Sigmoid colon (tissue), 4 donors: Measurements from ENCODE around the gene RNF180.

ENCODE experiments used
- EP300 ChIP-seq, 4 donors: sonication (generic); formaldehyde crosslinking; IDR thresholded peaks; one replicate each; pipeline ENCODE4 v1.6.1; 2017; ENCODE audit warnings: antibody characterized with exemption in 4 of 4
- POLR2A ChIP-seq, 2 donors: fragments of 450-650 bp; IDR thresholded peaks; one replicate each; pipeline ENCODE4 v1.6.1; 2016; ENCODE audit warnings: antibody characterized with exemption in 2 of 2, mild to moderate bottlenecking in 2 of 2, moderate library complexity in 2 of 2
- TF ChIP-seq, protein P1 (sequence below), 4 experiments: fragments of 450-650 bp in 3 of 4; fragments of 200-600 bp in 1 of 4; IDR thresholded peaks; one replicate each; pipeline ENCODE4 v1.5.1; 2016 to 2019; ENCODE audit warnings: antibody characterized with exemption in 4 of 4, mild to moderate bottlenecking in 3 of 4, moderate library complexity in 2 of 4

- TF ChIP-seq, protein P1, sequence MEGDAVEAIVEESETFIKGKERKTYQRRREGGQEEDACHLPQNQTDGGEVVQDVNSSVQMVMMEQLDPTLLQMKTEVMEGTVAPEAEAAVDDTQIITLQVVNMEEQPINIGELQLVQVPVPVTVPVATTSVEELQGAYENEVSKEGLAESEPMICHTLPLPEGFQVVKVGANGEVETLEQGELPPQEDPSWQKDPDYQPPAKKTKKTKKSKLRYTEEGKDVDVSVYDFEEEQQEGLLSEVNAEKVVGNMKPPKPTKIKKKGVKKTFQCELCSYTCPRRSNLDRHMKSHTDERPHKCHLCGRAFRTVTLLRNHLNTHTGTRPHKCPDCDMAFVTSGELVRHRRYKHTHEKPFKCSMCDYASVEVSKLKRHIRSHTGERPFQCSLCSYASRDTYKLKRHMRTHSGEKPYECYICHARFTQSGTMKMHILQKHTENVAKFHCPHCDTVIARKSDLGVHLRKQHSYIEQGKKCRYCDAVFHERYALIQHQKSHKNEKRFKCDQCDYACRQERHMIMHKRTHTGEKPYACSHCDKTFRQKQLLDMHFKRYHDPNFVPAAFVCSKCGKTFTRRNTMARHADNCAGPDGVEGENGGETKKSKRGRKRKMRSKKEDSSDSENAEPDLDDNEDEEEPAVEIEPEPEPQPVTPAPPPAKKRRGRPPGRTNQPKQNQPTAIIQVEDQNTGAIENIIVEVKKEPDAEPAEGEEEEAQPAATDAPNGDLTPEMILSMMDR (IDR thresholded peaks at IDR 0.05), result no peak
- no peak for TF ChIP-seq EP300 (IDR thresholded peaks at IDR 0.05)
- TF ChIP-seq POLR2A (IDR thresholded peaks at IDR 0.05), result no peak
These were observed 178.9 kb downstream of the RNF180 start for GRCh38 chr5:64344501-64344900.
